ENCODE measurements around the gene PSD.

GRCh38 chr10:102455893-102456471 is 37.4 kb upstream of the PSD start:
- TF ChIP-seq CTCF (IDR thresholded peaks at IDR 0.05): no peak
- TF ChIP-seq POLR2A (IDR thresholded peaks at IDR 0.05): no peak

Data from esophagus squamous epithelium (tissue), 4 donors.